Ishikawa (cell line): ENCODE results near the gene KDM8.

Experiments used
- CEBPB ChIP-seq: IDR thresholded peaks from 2 replicates; pipeline ENCODE4 v1.6.1; 2012
- CREB1 ChIP-seq: IDR thresholded peaks from 2 replicates; pipeline ENCODE4 v1.6.1; 2012; ENCODE audit warnings: low read depth
- EP300 ChIP-seq: IDR thresholded peaks from 2 replicates; pipeline ENCODE4 v1.6.1; 2012; ENCODE audit warnings: borderline replicate concordance
- FOXM1 ChIP-seq: IDR thresholded peaks from 2 replicates; pipeline ENCODE4 v1.6.1; 2012; ENCODE audit warnings: low read depth, borderline replicate concordance
- NFIC ChIP-seq: IDR thresholded peaks from 2 replicates; pipeline ENCODE4 v1.6.1; 2012
- RAD21 ChIP-seq: IDR thresholded peaks from 2 replicates; pipeline ENCODE4 v1.6.1; 2012; ENCODE audit warnings: low read depth
- TCF12 ChIP-seq: IDR thresholded peaks from 2 replicates; pipeline ENCODE4 v1.6.1; 2012; ENCODE audit warnings: low read depth
- TEAD4 ChIP-seq: IDR thresholded peaks from 2 replicates; pipeline ENCODE4 v1.6.1; 2012
- YY1 ChIP-seq: IDR thresholded peaks from 2 replicates; pipeline ENCODE4 v1.6.1; 2012; ENCODE audit warnings: low read depth
- ZBTB7A ChIP-seq: IDR thresholded peaks from 2 replicates; pipeline ENCODE4 v1.6.1; 2012; ENCODE audit warnings: low read depth

DNA sequence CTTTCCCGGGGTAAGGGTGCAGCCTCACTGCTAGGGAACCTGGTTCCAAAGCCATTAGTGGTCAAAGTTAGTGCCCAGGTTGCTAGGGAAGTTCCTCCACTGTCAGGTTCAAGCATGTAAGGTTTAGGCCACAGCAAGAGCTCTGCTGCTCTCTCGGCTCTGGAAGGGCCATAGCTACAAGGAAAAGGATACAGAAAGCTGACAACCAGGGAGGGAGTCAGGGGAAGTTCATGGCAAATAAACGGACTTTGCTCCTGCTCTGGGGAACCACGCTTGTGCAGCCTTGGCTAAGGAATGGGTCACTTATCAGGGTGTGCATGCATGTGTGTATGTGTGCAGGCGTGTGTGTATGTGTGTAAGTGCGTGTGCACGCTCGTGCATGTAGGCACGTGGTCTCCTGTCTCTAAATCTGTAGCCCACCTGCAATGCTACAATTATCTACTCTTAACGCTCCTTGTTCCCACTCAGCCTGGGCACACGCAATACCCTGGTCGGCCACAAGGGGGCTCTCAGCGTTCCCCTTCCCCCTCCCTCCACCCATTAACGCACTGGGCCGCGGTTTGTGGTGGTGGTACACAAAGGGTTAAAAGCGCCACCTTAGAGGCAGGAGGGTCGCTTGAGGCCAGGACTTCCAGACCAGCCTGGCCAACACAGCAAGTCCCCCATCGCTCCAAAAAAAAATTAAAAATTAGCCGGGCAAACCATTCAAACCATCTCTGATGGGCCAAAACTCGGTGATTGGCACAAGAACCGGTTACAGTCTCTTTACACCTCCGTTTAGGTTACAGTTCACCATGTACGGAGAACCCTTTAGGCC is 48.4 kb upstream of the KDM8 start:
- TF ChIP-seq FOXM1 (no peak), ZBTB7A (no peak), NFIC (no peak), RAD21 (peak; percentile 66), EP300 (no peak), YY1 (no peak), TCF12 (no peak), TEAD4 (no peak), CEBPB (no peak), CREB1 (no peak)
